Measurements from ENCODE around the gene PKN3. TPM values are rescaled to one million over a fixed set of nuclear protein-coding genes. Genes with fewer than 3 reads are reported as not detected.

Gene PKN3
- total RNA-seq, 1 donor from 2014 or later = 2.5 TPM

- no peak for ATAC-seq
Observed at GRCh38 chr9:128718475-128718874, 16.2 kb downstream of the PKN3 start.

GRCh38 chr9:128719919-128720605 is 17.8 kb downstream of the PKN3 start:
- no peak for ATAC-seq

GRCh38 chr9:128720841-128721486 is 18.7 kb downstream of the PKN3 start:
- ATAC-seq = no peak

GRCh38 chr9:128721487-128722010 is 19.2 kb downstream of the PKN3 start:
- ATAC-seq = no peak

- ATAC-seq = no peak
Observed at GRCh38 chr9:128722380-128723351, 20.4 kb downstream of the PKN3 start.

- no peak for ATAC-seq
Observed at GRCh38 chr9:128723352-128723865, 21.1 kb downstream of the PKN3 start.

- ATAC-seq = peak; percentile 95
Observed at GRCh38 chr9:128723866-128724743, 21.8 kb downstream of the PKN3 start, which contains the start of gene ZDHHC12. Gene ZDHHC12 (minus strand): TSS chr9:128724127. CDS start chr9:128724093, 34 bp downstream.

- peak; percentile 31 for ATAC-seq
Observed at GRCh38 chr9:128724744-128725211, 22.5 kb downstream of the PKN3 start.

GRCh38 chr9:128727640-128728248 is 25.4 kb downstream of the PKN3 start:
- no peak for ATAC-seq

GRCh38 chr9:128728298-128728697 is 26.0 kb downstream of the PKN3 start:
- ATAC-seq = no peak

GRCh38 chr9:128729302-128729701 is 27.0 kb downstream of the PKN3 start:
- no peak for ATAC-seq

GRCh38 chr9:128729766-128730517 is 27.6 kb downstream of the PKN3 start:
- ATAC-seq = no peak

GRCh38 chr9:128731093-128731492 is 28.8 kb downstream of the PKN3 start:
- no peak for ATAC-seq

GRCh38 chr9:128731691-128732090 is 29.4 kb downstream of the PKN3 start:
- no peak for ATAC-seq

GRCh38 chr9:128732576-128732975 is 30.3 kb downstream of the PKN3 start:
- no peak for ATAC-seq

- peak; percentile 76 for ATAC-seq
Observed at GRCh38 chr9:128733256-128733655, 31.0 kb downstream of the PKN3 start.

GRCh38 chr9:128735373-128735772 is 33.1 kb downstream of the PKN3 start:
- no peak for ATAC-seq

GRCh38 chr9:128742401-128742800 is 40.1 kb downstream of the PKN3 start:
- peak; percentile 26 for ATAC-seq

GRCh38 chr9:128743421-128743820 is 41.1 kb downstream of the PKN3 start:
- no peak for ATAC-seq

GRCh38 chr9:128747241-128747640 is 44.9 kb downstream of the PKN3 start:
- no peak for ATAC-seq
